Hematopoietic multipotent progenitor cell treated with erythropoietin and hydrocortisone succinate and interleukin-3 and kit ligand, for 17 days (in vitro differentiated cells): ENCODE measurements around the gene RIPOR2.

Source experiments
- DNase-seq: peaks from one replicate; pipeline ENCODE4 v3.0.0-alpha.2; 2015; ENCODE audit warnings: low spot score

The RIPOR2 gene

GRCh38 chr6:24847402-24847801 lies 88.4 kb downstream of the RIPOR2 start:
- no peak for DNase-seq

DNA sequence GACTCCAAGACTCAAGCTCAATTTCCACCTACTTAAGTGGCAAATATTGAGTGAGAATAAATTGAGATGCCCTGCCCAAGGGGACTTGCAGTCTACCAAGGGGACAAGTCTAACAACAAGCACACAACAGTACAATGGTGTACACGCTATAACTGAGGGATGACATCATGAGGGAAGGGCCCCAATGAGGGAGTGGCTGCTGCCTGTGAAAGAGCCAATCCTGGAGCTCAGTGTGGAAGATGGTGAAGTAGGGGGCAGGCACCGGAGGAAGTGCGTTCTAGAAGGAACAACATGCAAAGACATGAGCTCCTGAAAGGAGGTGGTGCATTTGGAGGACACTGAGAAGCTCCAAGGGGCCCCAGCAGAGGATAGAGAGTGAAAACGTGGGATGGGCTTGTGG lies 90.2 kb downstream of the RIPOR2 start:
- no peak for DNase-seq

- DNase-seq, result no peak
These were observed 90.9 kb downstream of the RIPOR2 start for GRCh38 chr6:24844903-24845302.

DNA sequence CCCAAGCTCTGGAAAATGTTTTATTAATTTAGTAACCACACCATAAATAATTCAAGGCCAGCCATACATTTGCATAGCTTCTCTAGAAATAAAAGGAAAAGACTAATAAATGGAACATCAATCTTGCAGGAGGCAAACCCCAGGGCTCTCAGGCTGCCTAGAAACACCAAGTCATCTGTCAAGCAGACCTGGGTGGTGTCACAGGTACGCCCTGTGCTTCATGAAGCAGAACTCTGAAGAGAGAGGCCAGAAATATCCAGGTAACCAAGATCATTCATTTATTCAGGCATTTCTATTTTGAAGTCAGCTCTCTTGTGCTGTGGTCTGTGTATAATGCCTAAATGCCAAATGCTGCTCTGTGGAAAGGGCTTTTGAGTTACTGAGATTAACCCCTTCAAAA lies 91.7 kb downstream of the RIPOR2 start:
- DNase-seq, result no peak

DNA sequence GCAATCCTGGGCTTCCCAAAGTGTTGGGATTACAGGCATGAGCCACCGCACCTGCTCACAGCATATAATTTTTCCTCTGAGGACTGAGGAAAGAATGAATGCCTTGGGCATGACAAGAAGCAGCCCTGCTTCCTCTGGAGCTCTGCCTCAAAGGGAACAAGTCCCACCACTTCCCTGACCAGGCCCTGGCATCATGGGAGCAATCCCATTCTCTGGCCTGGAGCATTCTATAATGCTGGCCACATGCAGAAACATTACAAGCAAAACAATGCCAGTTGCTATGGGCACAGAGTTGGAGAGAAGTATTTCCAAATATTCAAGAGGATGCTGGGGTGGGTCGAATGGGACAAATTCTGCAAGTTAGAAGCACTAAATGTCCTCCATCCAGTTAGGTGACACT lies 95.6 kb downstream of the RIPOR2 start:
- DNase-seq, result no peak

DNA sequence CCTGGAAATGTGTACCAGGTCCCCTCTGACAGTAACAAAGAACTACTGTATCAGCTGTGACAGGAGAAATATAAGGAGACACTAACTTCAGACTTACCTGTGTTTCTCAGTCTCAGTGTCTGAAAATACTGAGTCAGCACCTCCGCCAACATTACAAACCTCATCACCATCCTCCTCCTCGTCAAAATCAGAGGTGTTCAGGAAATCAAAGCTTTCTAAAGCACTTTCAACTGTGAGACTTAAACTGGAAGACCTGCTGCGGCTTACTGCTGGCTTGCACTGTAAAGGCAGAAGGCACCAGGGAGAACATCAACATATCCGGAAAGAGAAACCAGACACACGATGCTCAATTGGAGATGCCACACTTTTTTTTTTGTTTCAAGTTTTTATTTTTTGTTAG lies 96.8 kb downstream of the RIPOR2 start:
- no peak for DNase-seq

GRCh38 chr6:24838081-24838480 lies 97.7 kb downstream of the RIPOR2 start:
- DNase-seq, result no peak

DNA sequence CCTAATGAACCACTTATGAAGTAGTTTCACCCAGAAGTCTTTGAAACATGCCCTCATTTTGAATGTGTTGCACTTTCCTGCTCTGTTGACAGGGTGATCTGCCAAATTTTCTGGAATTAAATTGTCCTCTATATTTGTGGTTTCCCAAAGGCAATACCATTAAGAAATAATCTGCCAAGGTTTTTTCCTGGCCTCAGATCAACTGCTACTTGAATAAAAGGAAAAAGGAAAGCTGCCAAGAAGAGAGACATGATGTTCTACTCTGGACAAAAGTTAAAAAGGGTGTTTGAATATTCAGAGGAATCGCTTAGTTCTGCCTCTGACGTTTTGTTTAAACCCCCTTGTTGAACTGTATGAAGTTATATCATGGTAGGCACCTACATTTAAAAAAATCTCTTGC lies 99.7 kb downstream of the RIPOR2 start:
- DNase-seq, result no peak

GRCh38 chr6:24833711-24834386 lies 101.9 kb downstream of the RIPOR2 start:
- no peak for DNase-seq

- no peak for DNase-seq
These were observed 103.0 kb downstream of the RIPOR2 start for GRCh38 chr6:24832794-24833193.

GRCh38 chr6:24831771-24832716 lies 103.7 kb downstream of the RIPOR2 start:
- DNase-seq, result no peak

DNA sequence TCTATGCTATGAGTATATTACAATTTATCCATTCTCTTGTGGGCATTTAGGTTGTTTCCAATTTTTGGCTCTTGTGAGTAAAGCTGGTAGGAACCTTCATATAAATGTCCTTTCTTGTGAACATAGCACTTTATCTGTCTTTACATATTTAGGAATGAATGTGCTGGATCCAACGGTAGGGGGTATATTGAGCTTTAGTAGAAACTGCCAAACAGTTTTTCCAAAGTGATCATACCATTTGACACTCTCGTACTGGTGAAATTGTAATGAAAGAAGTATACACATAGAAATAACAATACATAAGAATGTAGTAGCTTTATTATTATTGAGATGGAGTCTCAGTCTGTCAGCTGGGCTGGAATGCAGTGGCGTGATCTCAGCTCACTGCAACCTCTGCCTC lies 106.1 kb downstream of the RIPOR2 start:
- no peak for DNase-seq

- DNase-seq, result no peak
These were observed 107.8 kb downstream of the RIPOR2 start for GRCh38 chr6:24827970-24828369.

- no peak for DNase-seq
These were observed 108.6 kb downstream of the RIPOR2 start for GRCh38 chr6:24827162-24827561.

DNA sequence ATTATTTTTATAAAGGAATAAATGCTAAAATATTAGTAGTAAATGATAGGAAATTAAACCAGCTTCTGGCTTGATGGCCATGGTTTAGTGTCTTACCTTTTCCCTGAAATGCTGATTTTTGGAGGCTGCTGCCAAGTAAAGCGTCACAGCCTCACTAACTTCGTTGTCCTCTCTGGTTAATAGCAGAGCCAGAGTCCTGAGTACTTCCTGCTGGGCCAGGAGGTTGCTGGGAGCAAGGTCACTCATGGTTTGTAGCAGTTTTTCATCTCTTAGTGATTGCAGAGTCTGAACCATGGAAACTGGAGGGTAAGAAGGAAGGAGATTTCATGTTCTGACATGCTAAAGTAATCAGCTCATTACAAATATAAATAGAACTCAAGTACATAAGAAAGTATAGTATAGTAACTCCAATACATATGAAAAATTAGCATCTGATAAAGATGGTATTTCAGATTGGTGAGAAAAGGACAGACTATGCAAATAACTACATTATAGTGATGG lies 110.6 kb downstream of the RIPOR2 start:
- no peak for DNase-seq

GRCh38 chr6:24824142-24824938 lies 111.4 kb downstream of the RIPOR2 start:
- DNase-seq, result no peak

GRCh38 chr6:24823185-24823584 lies 112.6 kb downstream of the RIPOR2 start:
- DNase-seq, result no peak

DNA sequence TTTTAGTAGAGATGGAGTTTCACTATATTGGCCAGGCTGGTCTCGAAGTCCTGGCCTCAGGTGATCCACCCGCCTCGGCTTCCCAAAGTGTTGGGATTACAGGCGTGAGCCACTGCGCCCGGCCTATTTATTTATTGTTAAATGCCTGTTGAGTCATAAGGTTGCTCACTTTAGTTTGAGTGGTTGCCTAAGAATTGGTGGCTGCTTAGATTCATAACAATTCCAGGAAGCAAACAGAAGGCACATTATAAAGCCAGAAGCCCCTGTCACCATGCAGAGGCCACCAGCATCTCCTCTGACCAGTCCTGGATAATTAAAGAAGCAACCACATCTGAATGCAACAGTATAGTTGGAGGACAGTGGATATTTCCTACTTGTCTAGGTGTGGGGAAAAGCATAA lies 113.1 kb downstream of the RIPOR2 start:
- DNase-seq, result no peak

- no peak for DNase-seq
These were observed 113.8 kb downstream of the RIPOR2 start for GRCh38 chr6:24821860-24822444.

DNA sequence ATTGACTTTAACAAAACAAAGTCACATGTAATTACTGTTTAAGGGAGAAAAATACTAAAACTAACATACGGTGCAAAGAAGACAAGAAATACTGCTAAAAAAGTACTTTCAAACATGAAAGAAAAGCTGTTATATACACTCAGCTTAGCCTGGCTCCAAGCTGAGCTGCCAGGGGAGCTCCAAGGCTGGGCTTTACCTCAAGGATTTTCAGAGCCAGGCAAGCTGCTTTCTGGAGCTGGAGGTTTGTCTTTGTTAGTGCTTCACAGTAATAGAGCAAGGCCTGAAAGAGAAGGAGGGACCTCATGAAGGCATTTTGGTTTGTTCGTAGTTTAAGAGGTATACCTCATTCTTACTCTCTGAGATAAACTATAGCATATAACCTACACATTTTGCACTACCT lies 117.4 kb downstream of the RIPOR2 start:
- no peak for DNase-seq

DNA sequence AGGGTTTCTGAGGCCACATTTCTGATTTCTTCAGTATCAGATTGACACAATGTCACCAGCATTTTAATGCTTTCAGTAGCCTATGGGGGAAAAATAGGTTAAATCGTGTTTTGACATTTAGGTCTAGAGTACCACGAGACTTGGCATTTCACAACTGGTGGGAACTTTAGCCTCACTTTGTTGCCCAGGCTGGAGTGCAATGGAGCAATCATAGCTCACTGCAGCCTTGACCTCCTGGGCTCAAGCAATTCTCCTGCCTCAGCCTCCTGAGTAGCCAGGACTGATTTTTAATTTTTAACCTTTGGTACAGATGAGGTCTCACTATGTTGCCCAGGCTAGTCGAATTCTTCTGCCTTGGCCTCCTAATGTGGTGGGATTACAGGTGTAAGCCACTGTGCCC lies 126.0 kb downstream of the RIPOR2 start:
- no peak for DNase-seq

GRCh38 chr6:24807584-24807983 lies 128.2 kb downstream of the RIPOR2 start:
- no peak for DNase-seq
